Measurements from ENCODE around the gene KLC4.
"Not testable (repeated sequence)": the region's sequence is repeated elsewhere in the genome, so short reads cannot be mapped to it uniquely, and the experiment has no call there.

The KLC4 gene

GRCh38 chr6:43093436-43094289, 34.2 kb downstream of the KLC4 start:
- DNase-seq (ENCODE audit: low spot score), result no peak

DNA sequence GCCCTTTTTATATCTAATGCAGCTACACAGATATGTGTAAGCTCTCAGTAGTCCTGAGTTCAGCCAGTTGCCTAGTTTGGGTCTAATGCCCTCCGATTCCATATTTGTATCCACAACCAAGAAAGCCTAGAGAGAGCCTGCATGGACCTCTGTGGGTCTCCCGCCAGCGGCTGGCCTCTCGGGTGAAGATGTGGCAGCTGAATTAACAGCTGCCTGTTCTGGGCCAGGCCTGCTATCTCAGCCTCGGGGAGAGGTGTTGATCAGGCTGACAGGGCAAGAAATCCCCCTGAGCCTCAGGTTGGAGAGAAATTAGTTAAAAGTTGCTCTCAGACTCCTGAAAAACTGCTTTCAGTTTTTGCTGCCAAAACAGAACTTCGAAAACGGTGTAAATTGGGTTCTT, 36.5 kb downstream of the KLC4 start:
- DNase-seq (ENCODE audit: low spot score), result no peak

DNA sequence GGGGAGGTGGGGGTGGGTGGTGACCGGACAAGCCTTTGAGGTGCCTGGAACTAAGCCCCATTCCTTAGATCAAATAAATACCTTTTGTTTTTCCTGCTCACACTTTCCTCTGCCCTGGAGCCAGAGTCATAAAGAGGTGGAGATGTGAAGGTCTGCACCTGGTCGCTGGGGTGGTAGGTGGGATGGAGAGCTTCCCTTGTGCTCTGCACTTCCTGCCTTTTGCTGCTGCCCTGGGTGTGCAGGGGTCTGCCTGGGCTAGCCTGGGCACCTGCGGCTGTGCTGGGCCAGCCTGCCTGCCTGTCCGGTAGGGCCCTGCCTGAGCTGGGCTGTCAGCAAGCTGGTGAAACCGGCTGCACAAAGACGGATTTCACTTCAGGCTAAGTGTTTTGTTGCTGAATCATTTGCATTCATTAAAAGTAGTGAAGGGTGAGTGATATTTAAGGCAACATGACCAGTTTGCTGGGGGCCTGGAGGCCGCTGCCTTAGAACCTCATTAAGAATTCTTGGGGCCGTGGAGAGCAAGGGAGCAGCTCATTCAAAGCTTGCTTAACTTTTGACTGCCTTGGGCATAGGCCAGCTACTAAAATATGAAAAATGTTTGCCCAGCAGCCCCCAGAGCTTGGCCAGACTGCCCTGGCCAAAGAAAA, 37.1 kb downstream of the KLC4 start:
- DNase-seq (ENCODE audit: low spot score), result no peak

DNA sequence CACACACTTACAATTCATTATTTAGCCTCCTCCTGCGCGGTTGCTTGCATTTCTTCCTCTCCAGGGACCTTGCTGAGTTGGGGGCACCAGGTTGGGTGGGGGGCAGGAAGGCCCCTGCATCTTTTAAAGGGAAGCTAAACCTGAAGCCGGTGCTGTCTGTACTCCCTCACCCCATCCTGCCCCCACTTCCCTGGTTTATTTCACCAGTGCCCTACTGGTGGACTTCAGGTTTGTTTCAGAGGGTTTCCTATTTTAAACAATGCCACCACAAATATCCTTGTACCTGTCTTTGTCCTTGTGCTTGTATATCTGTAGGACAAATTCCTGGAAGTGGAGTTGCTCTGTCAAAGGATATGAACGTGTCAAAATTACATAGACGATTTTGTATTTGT, 37.7 kb downstream of the KLC4 start:
- no peak for DNase-seq (ENCODE audit: low spot score)

- no peak for DNase-seq (ENCODE audit: low spot score)
Measured at GRCh38 chr6:43097502-43097901, 38.1 kb downstream of the KLC4 start.

GRCh38 chr6:43101497-43101896, 42.1 kb downstream of the KLC4 start:
- no peak for DNase-seq (ENCODE audit: low spot score)

DNA sequence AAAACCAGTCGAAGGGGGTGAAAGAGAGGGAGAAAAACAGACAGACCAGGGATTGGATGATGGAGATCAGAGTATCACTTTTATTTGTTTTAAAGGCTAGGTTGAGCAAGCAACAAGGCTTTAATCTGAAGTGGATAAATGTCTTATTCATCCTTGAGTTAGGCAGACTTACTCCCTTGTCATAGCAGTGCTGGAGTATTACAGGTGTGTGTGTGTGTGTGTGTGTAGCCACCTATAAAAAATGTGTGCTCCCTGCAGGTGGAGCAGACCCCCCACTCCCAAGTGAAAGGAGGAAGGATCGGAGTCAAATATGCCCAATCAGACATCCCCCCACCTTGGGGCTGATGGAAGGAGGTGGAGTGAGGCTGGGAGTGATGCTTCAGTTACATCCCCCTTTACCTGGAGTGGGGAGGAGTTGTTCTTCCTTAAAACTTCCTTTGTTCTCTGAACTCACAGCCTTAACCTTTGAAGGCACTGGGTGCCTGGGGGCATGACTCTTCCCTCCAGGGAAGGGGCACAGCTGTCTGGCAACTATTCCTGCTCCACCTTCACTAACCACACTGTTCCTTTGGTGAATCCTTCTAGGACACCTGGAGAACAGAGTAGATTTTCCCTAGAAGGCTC, 43.9 kb downstream of the KLC4 start:
- no peak for DNase-seq (ENCODE audit: low spot score)

DNA sequence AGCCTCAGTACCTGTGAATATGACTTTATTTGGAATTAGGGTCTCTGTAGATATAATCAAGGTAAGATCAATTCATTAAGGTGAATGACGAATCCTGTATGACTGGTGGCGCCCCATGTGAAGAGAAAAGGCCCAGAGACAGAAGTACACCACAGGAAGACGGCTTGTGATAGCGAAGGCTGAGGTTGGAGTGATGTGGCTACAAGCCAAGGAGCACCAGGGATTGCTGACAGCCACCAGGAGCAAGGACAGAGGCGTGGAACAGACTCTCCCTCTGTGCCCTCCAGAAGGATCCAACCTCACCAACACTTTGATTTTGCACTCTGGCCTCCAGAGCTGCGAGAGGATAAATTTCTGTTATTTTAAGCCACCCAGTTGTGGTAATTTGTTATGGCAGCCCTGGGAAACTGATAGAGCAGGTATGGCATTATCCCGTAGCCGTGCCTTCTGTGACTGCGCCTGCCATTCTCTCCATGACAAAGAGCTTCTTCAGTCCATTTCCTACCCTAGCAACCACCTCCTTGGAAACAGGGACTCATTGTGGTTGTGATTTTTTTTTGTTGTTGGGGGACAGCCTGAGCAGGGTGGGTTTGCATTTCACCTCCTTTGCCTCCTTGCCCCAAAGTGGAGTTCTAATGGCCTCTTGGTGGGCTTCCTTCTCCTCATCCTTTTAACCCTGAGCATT, 46.2 kb downstream of the KLC4 start:
- DNase-seq (ENCODE audit: low spot score), result no peak

- DNase-seq (ENCODE audit: low spot score), result no peak
Measured at GRCh38 chr6:43107344-43108062, 48.1 kb downstream of the KLC4 start.

GRCh38 chr6:43113431-43114260, 54.2 kb downstream of the KLC4 start:
- no peak for DNase-seq (ENCODE audit: low spot score)

DNA sequence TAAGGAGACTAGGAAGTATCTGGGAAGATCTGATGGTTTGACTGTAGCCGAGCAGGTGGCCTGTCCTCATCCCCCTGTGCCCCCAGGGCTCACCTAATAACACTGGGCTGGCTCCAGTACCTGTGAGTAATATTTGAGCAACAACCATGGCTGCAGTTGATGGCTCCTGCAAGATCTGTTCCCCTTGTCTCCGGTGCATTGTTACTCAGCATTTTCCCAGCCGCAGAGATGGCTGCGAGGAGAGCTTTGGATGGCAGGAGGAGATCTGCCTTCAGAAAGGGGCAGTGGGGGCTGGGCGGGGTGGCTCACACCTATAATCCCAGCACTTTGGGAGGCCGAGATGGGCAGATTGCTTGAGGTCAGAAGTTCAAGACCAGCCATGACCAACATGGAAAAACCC, 55.9 kb downstream of the KLC4 start:
- no peak for DNase-seq (ENCODE audit: low spot score)

DNA sequence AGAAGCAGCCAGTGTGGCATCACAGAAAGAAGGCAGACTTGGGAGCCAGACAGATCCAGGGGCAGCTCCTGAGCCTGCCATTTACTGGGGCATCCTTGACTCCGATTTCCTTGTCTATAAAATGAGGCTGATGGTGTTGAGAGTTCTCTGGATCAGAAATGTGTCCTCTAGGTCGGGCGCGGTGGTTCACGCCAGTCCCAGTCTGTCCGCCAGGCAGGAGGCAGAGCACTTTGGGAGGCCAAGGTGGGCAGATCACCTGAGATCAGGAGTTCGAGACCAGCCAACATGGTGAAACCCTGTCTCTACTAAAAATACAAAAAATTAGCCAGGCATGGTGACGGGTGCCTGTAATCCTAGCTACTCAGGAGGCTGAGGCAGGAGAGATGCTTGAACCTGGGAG, 58.0 kb downstream of the KLC4 start:
- not testable (repeated sequence) for DNase-seq (ENCODE audit: low spot score)

DNA sequence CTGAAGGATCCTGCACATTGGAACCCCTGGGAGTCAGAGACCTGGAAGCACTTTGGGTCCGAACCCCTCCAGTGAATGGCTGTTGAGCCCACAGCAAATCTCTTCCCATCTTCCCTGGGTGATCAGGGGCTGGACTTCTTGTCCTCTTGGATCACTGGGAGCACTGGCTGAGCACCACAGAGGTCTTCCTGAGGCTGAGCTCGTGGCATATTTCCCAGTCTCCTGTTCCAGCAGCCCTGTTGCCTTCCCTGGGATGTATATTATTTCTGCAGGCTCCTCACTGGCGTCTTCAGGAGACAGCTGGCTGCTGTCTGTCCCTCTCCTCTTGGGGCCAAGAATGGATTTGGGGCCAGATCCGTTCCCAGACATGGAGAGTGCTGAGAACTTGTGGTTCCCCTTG, 60.1 kb downstream of the KLC4 start:
- DNase-seq (ENCODE audit: low spot score), result no peak

DNA sequence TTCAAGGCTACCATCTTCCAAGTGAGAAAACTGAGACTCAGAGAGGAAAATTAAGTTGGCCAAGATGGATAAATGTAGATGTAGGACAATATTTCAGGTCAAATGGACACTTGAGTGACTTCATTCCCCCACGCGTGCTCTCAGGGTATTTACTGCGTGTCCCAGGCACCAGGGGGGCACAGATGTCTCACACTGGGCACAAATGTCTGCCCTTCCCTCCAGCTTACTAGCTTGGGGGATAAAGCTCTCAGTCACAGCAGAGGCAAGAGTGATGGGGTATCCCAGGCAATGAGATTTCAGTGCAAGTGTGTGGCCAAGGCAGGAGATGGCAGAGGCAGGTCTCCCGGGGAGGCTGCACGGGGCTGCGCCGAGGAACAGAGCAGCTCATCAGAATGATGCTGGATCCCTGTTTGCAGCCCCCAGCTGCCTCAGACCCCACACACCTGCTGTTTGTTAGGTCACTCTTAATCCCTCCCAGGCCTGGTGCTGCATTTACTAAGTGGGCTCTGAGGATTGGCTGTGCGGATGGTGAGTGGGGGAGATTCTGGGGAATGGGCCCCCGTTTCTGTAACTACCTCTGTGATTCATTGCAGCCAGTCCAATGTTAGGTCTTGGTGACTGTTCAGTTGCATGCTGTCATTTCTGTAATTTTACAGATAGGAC, 60.8 kb downstream of the KLC4 start:
- DNase-seq (ENCODE audit: low spot score), result no peak

DNA sequence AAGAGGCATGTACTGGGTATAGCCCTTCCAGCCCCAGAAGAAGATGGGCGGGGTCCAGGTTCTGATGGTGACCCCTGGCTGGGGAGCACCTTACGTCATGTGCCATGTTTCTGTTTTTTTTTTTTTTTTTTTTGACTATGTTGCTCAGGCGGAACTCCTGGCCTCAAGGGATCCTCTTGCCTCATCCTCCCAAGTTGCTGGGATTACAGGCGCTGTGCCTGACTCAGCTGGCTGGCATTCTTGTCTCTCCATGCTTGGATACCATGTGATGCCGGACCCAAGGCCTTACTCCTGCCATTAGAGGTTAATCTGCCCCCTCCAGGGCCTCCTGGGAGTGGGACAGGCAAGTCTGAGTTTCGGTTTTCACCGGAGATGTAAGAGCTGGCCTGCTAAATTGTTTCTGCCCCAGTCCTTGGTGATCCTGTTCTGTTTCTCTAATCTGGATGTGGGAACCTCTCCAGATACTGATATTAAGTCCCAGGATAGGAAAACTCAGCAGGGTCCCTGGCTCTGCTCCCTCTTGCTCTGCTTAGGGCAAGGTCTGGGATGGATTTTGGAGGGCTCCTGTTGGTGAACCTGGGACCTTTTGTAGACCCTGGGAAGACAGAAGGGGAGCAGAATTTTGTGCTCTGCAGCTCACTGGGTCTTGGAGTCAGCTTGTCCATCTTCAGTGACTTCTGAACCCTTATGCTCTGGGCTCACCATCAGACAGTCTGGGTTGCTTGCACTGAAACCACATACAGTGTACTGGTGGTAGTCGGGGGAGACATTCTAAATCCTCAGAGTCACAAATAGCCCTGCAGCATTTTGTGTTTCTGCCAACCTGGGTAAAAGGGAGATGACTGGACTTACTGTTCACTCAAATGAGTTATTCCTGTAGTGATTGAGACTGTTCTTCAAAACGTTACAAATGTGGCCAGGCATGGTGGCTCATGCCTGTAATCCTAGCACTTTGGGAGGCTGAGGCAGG, 61.8 kb downstream of the KLC4 start:
- DNase-seq (ENCODE audit: low spot score), result no peak

DNA sequence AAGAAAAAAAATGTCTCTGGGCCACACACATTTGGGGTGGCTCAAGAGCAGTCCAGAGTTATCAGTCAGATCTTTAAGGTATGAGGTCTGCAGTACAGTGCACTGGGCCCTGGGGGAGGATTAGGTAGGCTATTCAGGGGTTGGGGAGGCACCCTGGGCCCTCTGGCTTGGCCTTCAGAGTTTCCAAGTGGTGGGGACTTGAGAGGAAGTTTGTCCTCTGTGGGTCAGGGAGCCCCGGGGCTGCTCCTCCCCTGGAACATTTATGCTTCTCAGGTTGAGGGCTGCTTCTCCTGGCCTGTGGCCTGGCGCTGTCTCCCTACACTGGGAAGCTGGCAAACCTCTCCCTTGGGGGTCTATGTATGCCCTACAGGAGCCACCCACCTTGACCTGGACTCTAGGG, 62.7 kb downstream of the KLC4 start:
- no peak for DNase-seq (ENCODE audit: low spot score)

DNA sequence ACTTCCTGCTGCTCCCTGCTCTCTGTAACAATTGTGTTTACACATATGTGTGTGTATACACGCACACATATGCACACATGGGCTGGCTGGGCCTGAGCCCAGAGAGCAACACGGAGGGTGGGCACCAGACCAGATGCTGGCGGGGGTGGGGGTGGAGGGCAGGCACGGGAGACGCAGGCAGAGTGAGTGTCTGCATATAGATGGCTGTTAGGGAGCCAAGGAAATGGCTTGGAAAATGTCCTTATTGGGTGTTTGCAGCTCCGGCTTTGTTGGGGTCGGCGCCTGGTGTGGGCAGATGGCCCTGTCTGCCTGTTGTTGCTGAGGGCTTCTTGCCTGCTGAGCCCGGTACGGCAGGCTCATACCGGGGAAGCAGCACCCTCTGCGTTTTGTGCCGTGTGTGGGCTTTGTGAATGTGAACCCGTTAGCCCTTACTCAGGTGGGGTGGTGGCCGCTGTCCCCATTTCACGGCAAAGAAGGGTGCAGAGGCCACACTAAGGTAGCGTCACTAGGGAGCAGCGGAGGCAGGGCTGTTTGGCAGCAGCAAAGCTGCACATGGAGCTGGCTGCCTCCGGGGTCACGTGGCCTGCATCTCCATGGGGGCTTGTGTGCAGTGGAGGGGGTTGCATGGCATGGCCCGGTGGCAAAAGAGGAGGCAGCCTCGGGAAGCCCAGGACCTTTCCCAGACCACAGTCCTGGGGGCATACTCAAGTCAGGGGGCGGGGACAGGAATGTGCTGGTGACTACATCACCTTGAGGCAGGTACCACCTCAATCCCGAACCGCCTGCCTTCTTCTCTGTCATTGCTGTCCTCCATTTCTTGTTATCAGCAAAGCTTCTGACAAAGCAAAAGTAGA, 64.3 kb downstream of the KLC4 start:
- no peak for DNase-seq (ENCODE audit: low spot score)

DNA sequence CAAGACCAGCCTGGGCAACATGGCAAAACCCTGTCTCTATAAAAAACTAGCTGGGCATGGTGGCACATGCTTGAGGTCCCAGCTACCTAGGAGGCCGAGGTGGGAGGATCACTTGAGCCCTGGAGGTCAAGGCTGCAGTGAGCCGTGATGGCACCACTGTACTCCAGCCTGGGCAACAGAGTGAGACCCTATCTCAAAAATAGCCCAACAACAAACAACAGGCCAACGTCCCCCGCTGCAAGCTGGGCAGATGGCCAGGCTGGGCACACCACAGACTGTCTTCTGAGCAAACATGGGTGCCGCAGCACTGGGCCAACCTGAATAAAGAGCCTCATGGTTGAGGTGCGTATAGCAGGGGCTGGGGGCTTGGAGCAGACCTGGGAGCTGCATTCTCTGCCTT, 65.0 kb downstream of the KLC4 start:
- no peak for DNase-seq (ENCODE audit: low spot score)
